Measurements from ENCODE around the gene CSNK2A2. TPM values are rescaled to one million over a fixed set of nuclear protein-coding genes. Genes with fewer than 3 reads are reported as not detected.

Gene CSNK2A2
- total RNA-seq, 2 experiments from 2014 or later = 94.9 to 98.5 TPM

DNA sequence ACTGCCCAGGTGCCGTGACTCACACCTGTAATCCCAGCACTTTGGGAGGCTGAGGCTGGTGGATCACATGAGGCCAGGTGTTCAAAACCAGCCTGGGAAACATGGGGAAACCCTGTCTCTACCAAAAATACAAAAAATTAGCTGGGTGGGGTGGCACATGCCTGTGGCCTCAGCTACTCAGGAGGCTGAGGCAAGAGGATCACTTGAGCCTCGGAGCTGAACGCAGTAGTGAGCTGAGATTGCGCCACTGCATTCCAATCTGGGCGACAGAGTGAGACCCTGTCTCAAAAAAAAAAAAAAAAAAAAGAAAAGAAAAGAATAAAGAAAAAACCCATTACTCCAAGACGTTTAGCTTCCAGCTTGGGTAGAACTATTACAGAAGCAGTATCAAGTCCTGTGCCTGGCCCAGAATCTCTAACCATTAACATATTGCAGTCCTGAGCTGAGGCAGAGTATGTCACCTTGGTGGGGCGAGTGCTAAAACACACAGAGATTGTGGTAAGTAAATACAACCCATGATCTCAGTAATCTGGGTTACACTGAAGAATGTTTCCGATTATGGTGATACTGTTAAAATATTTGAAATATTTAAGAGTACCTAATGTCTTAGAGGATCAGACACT lies 45.5 kb downstream of the CSNK2A2 start:
- ChIA-PET CTCF (interaction anchor here (0.7 kb wide), 1 partner anchor 337 kb away, joined by 3 read pairs; no protein-coding TSS in a partner anchor), POLR2A (no interaction called here)

DNA sequence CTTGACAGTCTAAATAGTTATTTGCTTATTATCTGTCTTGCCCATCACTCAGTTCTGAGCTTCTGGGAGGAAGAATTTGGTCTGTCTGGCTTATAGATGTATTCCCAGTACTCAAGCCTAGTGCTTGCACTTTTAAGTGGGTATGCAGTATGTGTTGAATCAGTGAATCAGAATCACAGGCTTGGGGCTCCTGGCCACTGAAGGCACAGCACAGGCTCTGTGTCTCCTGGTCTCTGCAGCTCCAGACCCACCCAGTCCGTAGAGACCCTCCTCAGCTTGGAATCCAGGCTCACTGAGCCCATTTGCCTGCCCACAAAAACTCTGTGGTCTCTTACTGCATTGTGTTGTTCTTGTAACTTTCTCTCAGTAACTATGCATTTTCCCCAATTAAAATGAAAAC lies 49.4 kb downstream of the CSNK2A2 start:
- POLR2A ChIA-PET = no interaction called here
- CTCF ChIA-PET = no interaction called here

DNA sequence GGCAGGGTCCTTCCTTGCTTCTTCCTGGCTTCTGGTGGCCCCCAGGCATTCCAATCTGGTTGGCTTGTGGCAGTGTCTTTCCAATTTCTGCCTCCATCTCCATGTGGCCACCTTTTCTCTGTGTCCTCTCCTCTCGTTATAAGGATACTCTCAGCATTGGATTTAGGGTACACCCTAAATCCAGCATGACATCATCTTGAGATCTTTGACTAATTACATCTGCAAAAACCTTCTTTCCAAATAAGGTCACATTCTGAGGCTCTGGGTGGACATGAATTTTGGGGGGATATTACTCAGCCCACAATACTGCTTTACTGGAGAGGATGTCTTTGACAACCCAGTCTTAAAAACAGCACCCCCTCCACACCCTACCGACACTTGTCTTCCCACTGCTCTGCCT lies 49.8 kb downstream of the CSNK2A2 start:
- CTCF ChIA-PET = no interaction called here
- POLR2A ChIA-PET = no interaction called here

DNA sequence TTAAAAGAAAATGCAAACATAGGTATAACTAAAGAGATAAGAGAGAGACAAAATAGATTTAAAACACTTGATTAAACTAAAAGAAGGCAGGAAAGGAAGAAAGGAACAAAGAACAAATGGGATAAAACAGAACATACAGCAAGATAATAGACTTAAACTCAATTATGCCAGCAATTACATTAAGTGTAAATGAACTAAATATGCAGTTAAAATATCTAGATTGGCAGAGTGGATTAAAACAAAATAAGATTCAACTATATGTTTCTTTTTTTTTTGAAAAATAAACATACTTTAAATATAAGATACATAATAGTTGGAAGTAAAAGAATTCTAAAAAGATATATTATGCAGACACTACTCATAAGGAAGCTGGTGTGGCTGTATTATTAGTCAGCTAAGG lies 59.1 kb downstream of the CSNK2A2 start:
- ChIA-PET POLR2A (no interaction called here), CTCF (no interaction called here)

DNA sequence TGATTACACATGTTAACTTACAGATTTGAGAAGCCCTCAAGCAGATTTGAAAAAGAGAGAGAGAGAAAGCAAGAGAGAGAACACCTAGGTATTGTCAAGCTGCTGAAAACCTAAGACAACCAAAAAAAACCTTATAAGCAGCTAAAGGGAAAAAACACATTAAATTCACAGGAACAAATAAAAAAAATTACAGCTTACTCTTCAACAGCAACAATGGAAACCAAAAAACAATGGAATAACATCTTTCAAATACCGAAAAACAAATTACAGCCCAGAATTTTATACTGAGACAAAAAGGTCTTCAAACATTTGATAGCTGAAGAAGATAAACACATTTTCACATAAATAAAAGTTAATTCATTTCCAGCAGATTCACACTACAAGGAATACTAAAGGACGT lies 60.3 kb downstream of the CSNK2A2 start:
- POLR2A ChIA-PET = no interaction called here
- CTCF ChIA-PET = no interaction called here

DNA sequence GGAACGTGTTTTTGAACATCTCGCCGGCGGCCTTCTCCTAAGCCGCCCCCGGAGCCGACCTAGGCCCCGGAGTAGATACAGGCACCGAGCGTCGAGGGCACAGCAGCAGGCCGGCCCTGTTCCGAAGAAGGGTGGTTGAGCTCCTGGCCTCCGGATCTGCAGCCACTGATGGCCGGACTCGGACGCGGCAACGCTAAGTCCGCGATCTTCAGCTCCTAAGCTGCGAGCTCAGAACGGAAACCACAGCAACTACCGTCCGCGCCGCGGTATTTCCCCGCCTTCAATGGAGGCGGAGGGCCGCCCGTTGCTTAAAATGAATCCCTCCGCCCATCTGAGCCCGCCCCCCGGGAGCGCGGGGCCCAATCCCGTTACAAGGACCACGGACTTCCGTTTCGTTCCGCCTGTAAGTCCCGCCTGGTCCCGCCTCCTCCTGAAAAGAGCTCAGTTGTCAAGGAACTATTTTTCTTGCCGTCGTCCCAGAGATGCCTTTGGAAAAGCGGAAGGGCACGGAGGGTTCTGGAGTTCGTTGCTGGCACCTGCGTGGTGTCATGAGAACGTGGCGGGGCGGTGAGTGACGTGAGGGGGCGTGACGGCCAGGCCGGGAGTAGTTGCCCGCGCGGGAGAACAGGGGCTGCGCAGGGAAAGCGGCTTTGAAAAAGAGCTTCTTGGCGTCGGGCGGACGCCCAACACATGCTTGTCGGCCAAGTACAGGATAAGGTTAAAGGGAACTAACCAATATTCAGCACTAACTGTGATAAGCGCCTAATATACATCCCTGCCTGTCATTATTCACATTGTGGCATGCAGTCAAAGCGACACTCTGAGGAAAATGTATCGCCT lies 68.6 kb downstream of the CSNK2A2 start, which contains the start of gene CFAP20:
Gene CFAP20, minus strand, starts transcription at position 285 of the 840 bp plus-strand sequence. Its CDS starts 266 bp downstream, at position 19.
- ChIA-PET CTCF (interaction anchor here (0.8 to 1.7 kb wide), 6 partner anchors 13 to 128 kb away, joined by 3 to 5 read pairs (median 4); partner anchors contain the start of gene USB1), POLR2A (interaction anchor here (0.7 to 1.2 kb wide), 5 partner anchors 13 to 1678 kb away, joined by 3 read pairs; partner anchors contain the start of genes NUDT21 and OGFOD1)

DNA sequence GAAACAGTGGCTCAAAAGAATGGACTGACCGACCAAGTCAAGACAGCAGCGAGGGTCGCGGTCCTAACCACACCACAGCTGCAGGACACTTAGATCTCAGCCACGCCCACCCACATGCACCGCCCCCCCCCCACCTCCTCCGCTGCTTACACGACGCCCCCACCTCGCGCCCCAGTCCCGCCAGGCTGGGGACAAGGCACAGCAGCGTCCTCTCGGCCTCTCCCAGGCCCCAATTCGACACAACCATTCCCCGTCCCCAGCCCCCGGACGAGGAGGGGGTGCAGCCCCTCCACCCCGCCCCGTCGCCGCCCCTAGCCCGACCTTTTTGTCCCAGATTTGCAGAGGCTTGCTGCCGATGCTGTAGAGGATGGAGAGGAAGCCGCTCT lies 69.2 kb downstream of the CSNK2A2 start:
- ChIA-PET POLR2A (interaction anchor here (0.6 to 1.2 kb wide), 3 partner anchors 68 to 258 kb away, joined by 3 read pairs; a partner anchor contains a TSS), CTCF (interaction anchor here (0.8 to 1.3 kb wide), 4 partner anchors 18 to 105 kb away, joined by 3 to 5 read pairs (median 4); no protein-coding TSS in a partner anchor)

DNA sequence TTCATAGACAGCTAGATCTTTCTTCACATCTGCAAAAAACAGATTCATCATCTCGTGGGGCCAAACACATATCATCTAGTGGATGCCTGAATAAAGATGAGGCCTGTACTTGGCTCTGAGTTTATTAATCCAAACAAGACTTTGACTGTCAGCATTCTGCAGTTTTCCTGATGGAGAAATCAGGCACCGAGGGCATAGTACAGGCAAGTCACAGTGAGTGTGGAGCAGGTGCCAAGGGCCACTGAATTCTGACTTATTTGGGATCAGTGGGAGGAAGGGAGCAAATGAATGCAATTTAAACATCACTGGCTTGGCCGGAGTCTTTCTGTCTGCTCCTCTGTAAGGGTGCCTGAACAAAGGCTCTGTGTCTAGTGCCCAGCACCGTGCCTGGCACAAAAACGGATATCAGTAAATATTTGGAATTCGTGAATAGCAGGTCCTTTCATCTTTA lies 69.7 kb downstream of the CSNK2A2 start:
- POLR2A ChIA-PET = interaction anchor here (0.6 kb wide), 1 partner anchor 69 kb away, joined by 3 read pairs; no protein-coding TSS in a partner anchor

DNA sequence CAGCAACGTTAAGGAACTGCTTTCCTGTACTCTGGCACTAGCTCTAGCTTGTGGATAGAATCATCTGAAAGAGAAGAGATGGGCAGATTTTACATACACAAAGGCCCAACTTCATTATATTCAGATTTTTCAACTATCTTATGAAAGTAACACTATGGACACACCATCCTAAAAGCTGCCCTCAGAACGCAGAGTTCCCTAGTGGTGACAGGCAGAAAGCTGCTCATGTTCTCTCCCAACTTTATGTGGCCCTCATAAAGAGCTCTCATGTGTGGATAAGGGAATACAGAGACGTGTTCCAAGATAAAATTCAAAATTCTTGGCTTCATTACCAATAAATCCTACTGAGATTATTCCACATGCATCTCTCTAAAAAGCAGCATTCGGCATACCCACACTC lies 70.3 kb downstream of the CSNK2A2 start:
- ChIA-PET CTCF (interaction anchor here (0.6 to 1.8 kb wide), 3 partner anchors 26 to 123 kb away, joined by 3 to 5 read pairs (median 5); a partner anchor contains a TSS), POLR2A (no interaction called here)

More for the DNA sequence above, 69.7 kb downstream of the CSNK2A2 start:
- CTCF ChIA-PET = interaction anchor here (0.6 to 1.8 kb wide), 2 partner anchors 27 to 122 kb away, joined by 3 to 5 read pairs; a partner anchor contains a TSS

DNA sequence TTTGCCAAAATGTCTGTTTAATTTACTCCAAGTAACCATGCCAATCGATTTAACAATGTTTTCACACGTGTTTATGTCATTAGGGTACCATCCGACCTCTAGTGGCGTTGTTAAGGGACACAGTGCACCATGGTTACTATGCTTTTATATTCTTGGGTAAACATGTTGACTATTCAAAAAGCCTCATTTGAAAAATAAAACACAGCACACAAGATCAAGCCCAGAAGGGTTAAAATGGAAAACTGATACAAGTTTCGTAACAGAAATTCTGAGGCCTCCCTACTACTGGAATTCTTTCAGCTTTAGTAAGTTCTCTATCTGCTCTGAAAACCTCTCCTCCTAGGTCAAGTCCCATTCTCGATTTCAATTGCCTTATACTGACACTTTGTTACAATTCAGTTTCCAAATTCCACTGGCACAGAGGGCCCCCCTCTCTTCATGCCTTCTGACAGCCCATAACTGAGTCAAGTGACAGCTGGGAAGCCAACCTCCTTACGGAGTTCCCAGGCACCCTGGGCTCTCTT lies 70.8 kb downstream of the CSNK2A2 start:
- POLR2A ChIA-PET = no interaction called here
- CTCF ChIA-PET = interaction anchor here (1.1 to 1.8 kb wide), 2 partner anchors 103 to 123 kb away, joined by 5 read pairs; a partner anchor contains a TSS

DNA sequence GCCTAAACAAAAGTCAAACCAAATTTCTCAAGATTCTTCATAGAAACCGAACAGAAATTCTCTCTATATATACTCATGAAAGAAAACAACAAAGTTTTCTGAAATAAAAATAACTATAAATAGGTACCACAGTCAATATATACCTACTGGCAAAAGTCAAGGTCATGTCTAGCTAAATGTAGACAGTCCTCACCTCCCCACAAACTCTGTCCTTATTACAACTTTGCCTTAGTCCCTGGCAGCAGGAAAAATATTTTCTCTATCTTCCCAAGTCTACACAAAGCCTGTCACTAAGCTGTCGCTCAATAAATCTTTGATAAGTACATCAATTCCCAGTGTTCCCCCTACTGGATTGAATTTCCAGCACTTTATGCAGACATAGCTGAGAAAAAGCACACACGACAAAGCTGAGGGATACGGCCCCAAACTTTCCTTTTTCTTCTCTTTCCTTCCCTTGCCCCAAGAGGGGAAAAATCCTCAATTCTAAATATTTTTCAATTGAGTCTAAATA lies 71.4 kb downstream of the CSNK2A2 start:
- ChIA-PET POLR2A (no interaction called here), CTCF (interaction anchor here (1.1 to 1.8 kb wide), 2 partner anchors 102 to 124 kb away, joined by 5 read pairs; a partner anchor contains a TSS)

DNA sequence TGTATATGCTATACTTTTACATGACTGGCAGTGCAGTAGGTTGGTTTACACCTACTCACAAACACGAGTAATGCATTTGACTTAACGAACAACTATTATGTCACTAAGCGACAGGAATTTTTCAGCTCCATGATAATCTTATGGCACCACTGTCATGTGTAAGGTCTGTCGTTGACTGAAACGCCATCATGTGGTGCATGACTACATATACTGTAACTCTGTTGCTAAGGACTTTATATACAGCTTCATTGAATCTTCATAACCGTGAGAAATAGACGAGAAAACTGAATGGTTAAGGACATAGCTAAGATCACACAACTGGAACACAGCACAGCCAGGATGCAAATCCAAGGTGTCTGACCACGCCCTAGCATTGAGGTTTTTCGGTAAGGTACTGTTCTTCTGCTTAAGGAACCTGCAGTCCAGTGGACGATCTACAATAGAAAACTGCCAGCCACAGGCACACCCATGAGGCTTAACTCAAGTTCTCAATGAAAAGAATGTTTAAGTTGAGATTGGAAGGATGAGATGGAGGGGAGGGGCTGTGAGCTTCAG lies 72.0 kb downstream of the CSNK2A2 start:
- ChIA-PET POLR2A (interaction anchor here (0.6 kb wide), 1 partner anchor 380 kb away, joined by 3 read pairs; no protein-coding TSS in a partner anchor), CTCF (no interaction called here)

DNA sequence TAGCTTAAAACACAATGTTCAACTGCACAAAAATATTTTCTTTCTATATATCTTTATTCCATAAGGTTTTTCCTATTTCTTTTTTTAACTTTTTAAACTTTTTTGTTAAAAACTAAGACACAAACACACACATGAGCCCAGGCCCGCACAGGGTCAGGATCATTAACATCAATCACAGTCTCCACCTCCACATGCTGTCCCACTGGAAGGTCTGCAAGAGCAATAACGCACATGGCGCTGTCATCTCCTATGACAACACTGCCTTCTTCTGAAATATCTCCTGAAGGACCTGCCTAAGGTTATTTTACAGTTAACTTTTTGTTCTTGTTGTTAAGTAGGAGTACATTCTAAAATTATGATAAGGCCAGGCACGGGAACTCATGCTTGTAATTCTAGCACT lies 72.9 kb downstream of the CSNK2A2 start:
- CTCF ChIA-PET = no interaction called here
- POLR2A ChIA-PET = interaction anchor here (0.6 kb wide), 1 partner anchor 379 kb away, joined by 3 read pairs; no protein-coding TSS in a partner anchor

DNA sequence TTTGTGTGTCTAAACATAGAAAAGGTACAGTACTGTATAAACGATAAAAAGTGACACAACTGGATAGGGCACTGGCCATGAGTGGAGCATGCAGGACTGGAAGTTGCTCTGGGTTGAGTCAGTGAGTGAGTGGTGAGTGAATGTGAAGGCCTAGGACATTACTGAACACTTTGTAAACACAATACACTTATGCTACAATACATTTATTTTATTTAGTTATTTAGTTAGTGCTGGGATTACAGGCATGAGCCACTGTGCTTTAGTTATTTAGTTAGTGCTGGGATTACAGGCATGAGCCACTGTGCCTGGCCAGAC lies 73.3 kb downstream of the CSNK2A2 start:
- ChIA-PET POLR2A (no interaction called here), CTCF (no interaction called here)

DNA sequence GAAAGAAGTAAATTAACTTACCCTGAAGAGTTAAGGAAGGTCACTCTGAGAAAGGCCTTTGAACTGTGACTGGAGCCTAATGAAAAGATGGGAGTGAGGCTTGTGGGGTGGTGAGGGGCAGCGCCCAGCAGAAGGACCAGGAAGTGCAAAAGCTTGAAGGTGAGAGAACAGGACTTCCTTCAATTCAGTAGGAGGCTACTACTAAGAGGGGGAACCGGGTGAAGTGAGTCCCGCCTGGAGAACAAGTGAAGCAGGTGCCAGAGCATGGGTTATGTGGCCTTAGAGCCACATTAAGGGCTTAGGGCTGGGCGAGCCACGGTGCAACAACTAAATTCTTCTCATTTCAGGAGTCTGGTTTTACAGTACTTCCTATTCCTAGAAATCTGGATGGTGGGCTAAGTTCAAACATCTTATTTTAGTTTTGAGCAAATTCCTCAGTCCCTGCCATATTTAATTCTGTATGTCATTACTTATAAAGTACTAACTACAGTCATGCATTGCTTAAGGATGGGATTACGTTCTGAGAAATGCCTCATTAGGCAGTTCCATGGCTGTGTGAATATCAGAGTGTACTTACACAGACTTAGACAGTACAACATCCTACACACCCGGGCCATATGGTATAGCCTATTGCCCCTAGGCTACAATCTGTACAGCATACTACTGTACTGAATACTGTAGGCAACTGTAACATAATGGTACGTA lies 73.9 kb downstream of the CSNK2A2 start:
- CTCF ChIA-PET = no interaction called here
- POLR2A ChIA-PET = no interaction called here

DNA sequence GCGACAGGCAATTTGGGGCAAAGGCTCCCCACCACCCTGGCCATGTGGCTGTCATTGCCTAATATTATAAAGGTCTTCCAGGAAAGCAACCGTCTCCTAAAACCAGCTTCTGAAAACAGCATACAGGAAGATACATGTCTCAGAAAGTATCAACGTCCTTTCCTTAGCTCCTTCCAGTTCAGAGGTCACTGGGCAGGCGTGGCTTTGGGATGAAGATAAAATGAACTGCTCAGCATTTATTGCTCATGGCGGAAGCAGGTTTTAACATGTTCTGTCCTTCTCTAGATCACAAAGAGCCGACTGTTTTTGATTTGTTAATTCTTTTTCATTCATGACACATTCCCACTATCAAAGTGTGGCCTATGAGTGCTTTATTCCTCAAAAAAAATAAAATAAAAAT lies 76.8 kb downstream of the CSNK2A2 start:
- POLR2A ChIA-PET = no interaction called here
- CTCF ChIA-PET = interaction anchor here (1.3 to 1.4 kb wide), 2 partner anchors 8 to 98 kb away, joined by 3 to 4 read pairs; no protein-coding TSS in a partner anchor

DNA sequence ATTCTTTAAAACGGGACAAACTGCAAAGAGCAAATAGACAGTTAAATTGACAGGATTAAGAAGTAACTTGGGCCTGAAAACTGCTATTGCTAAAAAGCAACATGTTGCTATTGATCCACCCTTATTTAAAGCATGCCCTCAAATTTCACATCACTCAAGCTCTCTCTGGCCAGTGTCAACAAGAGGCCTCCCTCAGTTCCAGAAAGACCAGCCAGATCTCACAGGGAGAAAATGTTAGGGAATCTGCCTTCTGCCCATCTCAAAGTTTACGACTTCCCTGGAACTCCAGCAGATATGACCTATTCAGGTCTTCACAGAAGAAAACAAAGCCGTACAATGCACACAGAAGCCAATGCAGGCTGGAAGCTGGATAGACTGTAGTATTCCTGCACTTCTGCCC lies 77.7 kb downstream of the CSNK2A2 start:
- ChIA-PET POLR2A (no interaction called here), CTCF (no interaction called here)

DNA sequence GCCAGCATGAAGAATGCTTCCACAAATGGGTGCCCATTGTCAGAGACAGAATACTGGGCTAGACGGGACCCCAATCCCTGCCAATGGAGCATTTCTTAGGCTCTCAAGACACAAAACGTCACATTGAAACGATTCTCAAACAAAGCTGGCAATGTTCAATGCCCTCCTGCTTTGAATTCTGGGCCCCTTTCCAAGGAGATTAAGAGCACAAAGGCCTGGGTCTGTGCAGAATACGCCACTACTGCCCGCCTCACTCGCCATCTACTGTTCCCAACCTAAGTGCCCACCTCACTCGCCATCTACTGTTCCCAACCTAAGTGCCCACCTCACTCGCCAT lies 78.4 kb downstream of the CSNK2A2 start:
- ChIA-PET CTCF (no interaction called here), POLR2A (no interaction called here)

All from activated CD8-positive, alpha-beta memory T cell treated with anti-CD3 and anti-CD28 coated beads for 36 hours (primary cell).